Rectal smooth muscle tissue (tissue), 1 donor: ENCODE data around the gene LDAH.

Experiments
- H3K27ac ChIP-seq: one replicate; pipeline ENCODE4 v1.7.0; 2013; ENCODE audit warnings: low read depth, low read length, inconsistent platforms
- H3K27me3 ChIP-seq: one replicate; pipeline ENCODE4 v1.7.0; 2013; ENCODE audit warnings: low read length; ENCODE audit not compliant: control insufficient read depth, insufficient read depth
- H3K36me3 ChIP-seq: one replicate; pipeline ENCODE4 v1.7.0; 2013; ENCODE audit warnings: low read length; ENCODE audit not compliant: control insufficient read depth, insufficient read depth
- H3K4me1 ChIP-seq: one replicate; pipeline ENCODE4 v1.7.0; 2013; ENCODE audit warnings: low read length; ENCODE audit not compliant: control insufficient read depth, insufficient read depth
- H3K4me3 ChIP-seq: one replicate; pipeline ENCODE4 v1.7.0; 2013; ENCODE audit warnings: low read length
- H3K9ac ChIP-seq: one replicate; pipeline ENCODE4 v1.7.0; 2013; ENCODE audit warnings: low read length

Gene LDAH

GRCh38 chr2:20706786-20707185, 116.1 kb downstream of the LDAH start:
- H3K4me1 ChIP-seq = no peaks in the 10 kb centered on the region
- H3K27ac ChIP-seq = no peak overlapping the region
- no peak overlapping the region for H3K4me3 ChIP-seq
- no peaks in the 10 kb centered on the region for H3K36me3 ChIP-seq
- H3K9ac ChIP-seq = no peak overlapping the region
- no peaks in the 10 kb centered on the region for H3K27me3 ChIP-seq

GRCh38 chr2:20706217-20706616, 116.7 kb downstream of the LDAH start:
- Histone ChIP-seq H3K27ac (no peak overlapping the region), H3K4me3 (no peak overlapping the region), H3K9ac (no peak overlapping the region)

GRCh38 chr2:20704886-20705285, 118.0 kb downstream of the LDAH start:
- Histone ChIP-seq H3K4me1 (no peaks in the 10 kb centered on the region), H3K9ac (no peak overlapping the region), H3K27me3 (no peaks in the 10 kb centered on the region), H3K27ac (no peak overlapping the region), H3K4me3 (no peak overlapping the region), H3K36me3 (no peaks in the 10 kb centered on the region)

More at GRCh38 chr2:20706217-20706616, 116.7 kb downstream of the LDAH start:
- Histone ChIP-seq H3K27me3 (no peaks in the 10 kb centered on the region), H3K4me1 (no peaks in the 10 kb centered on the region), H3K36me3 (no peaks in the 10 kb centered on the region)

- H3K4me3 ChIP-seq = no peak overlapping the region
- no peak overlapping the region for H3K27ac ChIP-seq
- H3K4me1 ChIP-seq = no peaks in the 10 kb centered on the region
- H3K27me3 ChIP-seq = no peaks in the 10 kb centered on the region
- no peaks in the 10 kb centered on the region for H3K36me3 ChIP-seq
- no peak overlapping the region for H3K9ac ChIP-seq
Measured at GRCh38 chr2:20702563-20702962, 120.3 kb downstream of the LDAH start.

GRCh38 chr2:20698916-20699613, 123.8 kb downstream of the LDAH start:
- no peak overlapping the region for H3K4me3 ChIP-seq
- H3K27me3 ChIP-seq = no peaks in the 10 kb centered on the region
- H3K9ac ChIP-seq = no peak overlapping the region
- H3K27ac ChIP-seq = no peak overlapping the region
- H3K4me1 ChIP-seq = no peaks in the 10 kb centered on the region
- H3K36me3 ChIP-seq = no peaks in the 10 kb centered on the region

- Histone ChIP-seq H3K27me3 (no peaks in the 10 kb centered on the region), H3K4me3 (no peak overlapping the region), H3K4me1 (no peaks in the 10 kb centered on the region), H3K9ac (no peak overlapping the region), H3K36me3 (peaks cover 2% of the 10 kb centered on the region), H3K27ac (no peak overlapping the region)
Measured at GRCh38 chr2:20697322-20697934, 125.5 kb downstream of the LDAH start.

GRCh38 chr2:20696366-20696765, 126.5 kb downstream of the LDAH start:
- Histone ChIP-seq H3K27me3 (no peaks in the 10 kb centered on the region), H3K27ac (no peak overlapping the region), H3K36me3 (peaks cover 2% of the 10 kb centered on the region), H3K9ac (no peak overlapping the region), H3K4me3 (no peak overlapping the region), H3K4me1 (no peaks in the 10 kb centered on the region)

GRCh38 chr2:20693317-20693716, 129.6 kb downstream of the LDAH start:
- no peak overlapping the region for H3K4me3 ChIP-seq
- no peak overlapping the region for H3K9ac ChIP-seq
- no peaks in the 10 kb centered on the region for H3K4me1 ChIP-seq
- no peak overlapping the region for H3K27ac ChIP-seq
- H3K36me3 ChIP-seq = peaks cover 2% of the 10 kb centered on the region
- no peaks in the 10 kb centered on the region for H3K27me3 ChIP-seq

GRCh38 chr2:20692081-20692480, 130.8 kb downstream of the LDAH start:
- Histone ChIP-seq H3K36me3 (peaks cover 2% of the 10 kb centered on the region), H3K4me1 (no peaks in the 10 kb centered on the region), H3K4me3 (no peak overlapping the region), H3K27ac (no peak overlapping the region), H3K9ac (no peak overlapping the region), H3K27me3 (no peaks in the 10 kb centered on the region)

- no peak overlapping the region for H3K27ac ChIP-seq
- H3K36me3 ChIP-seq = peaks cover 2% of the 10 kb centered on the region
- no peaks in the 10 kb centered on the region for H3K27me3 ChIP-seq
- H3K4me3 ChIP-seq = no peak overlapping the region
- H3K4me1 ChIP-seq = no peaks in the 10 kb centered on the region
- no peak overlapping the region for H3K9ac ChIP-seq
Measured at GRCh38 chr2:20691076-20691734, 131.7 kb downstream of the LDAH start.

- Histone ChIP-seq H3K9ac (no peak overlapping the region), H3K36me3 (peaks cover 2% of the 10 kb centered on the region), H3K27me3 (no peaks in the 10 kb centered on the region), H3K4me1 (no peaks in the 10 kb centered on the region), H3K27ac (no peak overlapping the region), H3K4me3 (no peak overlapping the region)
Measured at GRCh38 chr2:20689428-20690264, 133.3 kb downstream of the LDAH start.

GRCh38 chr2:20687260-20687832, 135.6 kb downstream of the LDAH start:
- H3K4me3 ChIP-seq = no peak overlapping the region
- no peaks in the 10 kb centered on the region for H3K27me3 ChIP-seq
- no peaks in the 10 kb centered on the region for H3K36me3 ChIP-seq
- no peak overlapping the region for H3K27ac ChIP-seq
- H3K4me1 ChIP-seq = no peaks in the 10 kb centered on the region
- no peak overlapping the region for H3K9ac ChIP-seq
